SK-N-SH (cell line): ENCODE measurements around the gene PSMB5. TPM values are rescaled to one million over a fixed set of nuclear protein-coding genes. Genes with fewer than 3 reads are reported as not detected.

ENCODE experiments used
- CTCF ChIA-PET: fragments of 300-600, 350-600 bp; formaldehyde crosslinking; extraction: SDS; loops from one replicate; lab custom pipeline; 2021; lab: Yijun Ruan, JAX
- POLR2A ChIA-PET: fragments of 350-600 bp; sonication (Branson Sonifier 250); formaldehyde crosslinking; extraction: SDS; loops from one replicate; lab custom pipeline; 2020; ENCODE audit warnings: antibody characterized with exemption, inconsistent platforms; lab: Yijun Ruan, JAX
- DNase-seq: peaks from one replicate; pipeline ENCODE4 v3.0.0; 2012
- H2AFZ ChIP-seq: fragments of 200-600 bp; sonication (generic); 2 replicates; pipeline ENCODE4 v1.8.1; 2016; ENCODE audit warnings: antibody characterized with exemption, mild to moderate bottlenecking, low read depth
- H3F3A ChIP-seq: fragments of 200-600 bp; sonication (generic); replicated peaks from 2 replicates; pipeline ENCODE3; 2016; ENCODE audit warnings: antibody characterized with exemption, mild to moderate bottlenecking; ENCODE audit not compliant: insufficient read depth
- H3K27ac ChIP-seq, 2 experiments: fragments of 200-500 bp in 1 of 2; fragments of 200-600 bp in 1 of 2; sonication (Bioruptor generic) in 1 of 2; sonication (generic), shearing (Covaris generic) in 1 of 2; 2 replicates each; pipeline versions ENCODE4 v1.5.1 to v1.6.1; 2014 to 2016; ENCODE audit warnings: low read depth in 2 of 2, inconsistent platforms in 1 of 2, low read length in 1 of 2, mild to moderate bottlenecking in 1 of 2, mixed read lengths in 1 of 2
- H3K27me3 ChIP-seq: fragments of 200-600 bp; sonication (generic), shearing (Covaris generic); 2 replicates; pipeline ENCODE4 v1.6.1; 2016; ENCODE audit warnings: mixed run types; ENCODE audit not compliant: insufficient read depth
- H3K36me3 ChIP-seq, 2 experiments: fragments of 200-500 bp in 1 of 2; fragments of 200-600 bp in 1 of 2; sonication (Bioruptor generic) in 1 of 2; sonication (generic) in 1 of 2; replicated peaks in 1 of 2; 2 replicates each; pipeline versions ENCODE3 to v1.5.1; 2014 to 2016; ENCODE audit warnings: low read length in 1 of 2, mild to moderate bottlenecking in 1 of 2; ENCODE audit not compliant: insufficient read depth in 2 of 2, control insufficient read depth in 1 of 2
- H3K4me1 ChIP-seq, 2 experiments: fragments of 200-500 bp in 1 of 2; fragments of 200-600 bp in 1 of 2; sonication (Bioruptor generic) in 1 of 2; sonication (generic), shearing (Covaris generic) in 1 of 2; 2 replicates each; pipeline versions ENCODE4 v1.5.1 to v1.6.1; 2014 to 2016; ENCODE audit warnings: low read depth in 1 of 2, low read length in 1 of 2, mixed run types in 1 of 2; ENCODE audit not compliant: insufficient read depth in 2 of 2, control insufficient read depth in 1 of 2
- H3K4me2 ChIP-seq: fragments of 200-600 bp; sonication (generic), shearing (Covaris generic); 2 replicates; pipeline ENCODE4 v1.6.1; 2017; ENCODE audit warnings: mixed run types
- H3K4me3 ChIP-seq, 2 experiments: fragments of 200-500 bp in 1 of 2; fragments of 200-600 bp in 1 of 2; sonication (Bioruptor generic) in 1 of 2; sonication (generic), shearing (Covaris generic) in 1 of 2; 2 replicates each; pipeline versions ENCODE4 v1.5.1 to v1.8.1; 2014 to 2016; ENCODE audit warnings: low read depth in 2 of 2, inconsistent platforms in 1 of 2, low read length in 1 of 2, mild to moderate bottlenecking in 1 of 2, mixed read lengths in 1 of 2, moderate library complexity in 1 of 2
- H3K79me2 ChIP-seq: fragments of 200-600 bp; sonication (generic); 2 replicates; pipeline ENCODE4 v1.8.1; 2017; ENCODE audit warnings: mild to moderate bottlenecking; ENCODE audit not compliant: insufficient read depth
- H3K9ac ChIP-seq: fragments of 200-600 bp; sonication (generic); 2 replicates; pipeline ENCODE4 v1.6.1; 2017; ENCODE audit warnings: mixed run types
- H3K9me2 ChIP-seq: fragments of 200-600 bp; sonication (generic); 2 replicates; pipeline ENCODE4 v1.6.1; 2017; ENCODE audit warnings: mixed run types
- H3K9me3 ChIP-seq: fragments of 200-600 bp; sonication (generic); 2 replicates; pipeline ENCODE4 v1.6.1; 2017; ENCODE audit warnings: mixed run types, mild to moderate bottlenecking, moderate library complexity
- H4K20me1 ChIP-seq: fragments of 200-600 bp; sonication (generic); 2 replicates; pipeline ENCODE4 v1.6.1; 2017; ENCODE audit warnings: mild to moderate bottlenecking, mixed run types; ENCODE audit not compliant: insufficient read depth
- CHD2 ChIP-seq: fragments of 150-350 bp; IDR thresholded peaks from 2 replicates; pipeline ENCODE4 v1.6.1; 2018; ENCODE audit warnings: low read length; ENCODE audit not compliant: partially characterized antibody
- EZH2phosphoT487 ChIP-seq: fragments of 200-600 bp; sonication (generic); IDR thresholded peaks from 2 replicates; pipeline ENCODE4 v1.6.1; 2017; ENCODE audit warnings: low read depth, mixed run types, mild to moderate bottlenecking, antibody characterized with exemption, moderate library complexity, borderline replicate concordance
- REST ChIP-seq: IDR thresholded peaks from 2 replicates; pipeline ENCODE4 v1.6.1; 2012; ENCODE audit warnings: mild to moderate bottlenecking, low read depth, low read length, moderate library complexity
- SMC3 ChIP-seq: IDR thresholded peaks from 2 replicates; pipeline ENCODE4 v1.6.1; 2012; ENCODE audit warnings: low read depth, low read length, improper control_type of control experiment
- USF2 ChIP-seq: fragments of 150-350 bp; IDR thresholded peaks from 2 replicates; pipeline ENCODE4 v1.6.1; 2017; ENCODE audit warnings: antibody characterized with exemption, low read length, low read depth, borderline replicate concordance
- WGBS: methylation state at CpG from one replicate; pipeline ENCODE4 v1.1.6; 2017; ENCODE audit warnings: low lambda C conversion rate; 5-methylcytosine and 5-hydroxymethylcytosine counted together
- polyA plus RNA-seq, 3 experiments: library from polyadenylated mRNA; depleted of rRNA; stranded (reverse); fragments of >200 nt; gene quantifications; 2 replicates each; pipeline ENCODE4 v1.2.3, GENCODE V29; 2012
- TF ChIP-seq, protein P1 (sequence below): fragments of 150-350 bp; IDR thresholded peaks from 2 replicates; pipeline ENCODE4 v1.6.1; 2016; ENCODE audit warnings: mild to moderate bottlenecking, low read depth, low read length
- TF ChIP-seq, protein P2 (sequence below): IDR thresholded peaks from 2 replicates; pipeline ENCODE4 v1.4.0; 2012; ENCODE audit warnings: low read depth, borderline replicate concordance

PSMB5 gene
- polyA plus RNA-seq, 1 of the 3 experiments (the other 2 are of a cell fraction) = 337 TPM

GRCh38 chr14:23049011-23049410 lies 14.3 kb upstream of the PSMB5 start (continued):
- TF ChIP-seq CHD2 = no peak
- TF ChIP-seq, protein P1, sequence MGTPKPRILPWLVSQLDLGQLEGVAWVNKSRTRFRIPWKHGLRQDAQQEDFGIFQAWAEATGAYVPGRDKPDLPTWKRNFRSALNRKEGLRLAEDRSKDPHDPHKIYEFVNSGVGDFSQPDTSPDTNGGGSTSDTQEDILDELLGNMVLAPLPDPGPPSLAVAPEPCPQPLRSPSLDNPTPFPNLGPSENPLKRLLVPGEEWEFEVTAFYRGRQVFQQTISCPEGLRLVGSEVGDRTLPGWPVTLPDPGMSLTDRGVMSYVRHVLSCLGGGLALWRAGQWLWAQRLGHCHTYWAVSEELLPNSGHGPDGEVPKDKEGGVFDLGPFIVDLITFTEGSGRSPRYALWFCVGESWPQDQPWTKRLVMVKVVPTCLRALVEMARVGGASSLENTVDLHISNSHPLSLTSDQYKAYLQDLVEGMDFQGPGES = no peak
- no peak for TF ChIP-seq EZH2phosphoT487
- TF ChIP-seq, all 33 proteins: peak for 0

GRCh38 chr14:23047751-23048693 lies 13.3 kb upstream of the PSMB5 start:
- H3K36me3 ChIP-seq = peaks cover 0 to 5% of the 10 kb centered on the region in 2 experiments
- H3F3A ChIP-seq = peaks cover 7% of the 10 kb centered on the region
- DNase-seq = no peak
- no peak overlapping the region for H3K27ac ChIP-seq
- H3K4me2 ChIP-seq = no peak overlapping the region
- H3K4me1 ChIP-seq = peaks cover 0 to 11% of the 10 kb centered on the region in 2 experiments; a peak in 1 of 4 replicates
- H3K4me3 ChIP-seq = no peak overlapping the region
- no peaks in the 10 kb centered on the region for H3K9me3 ChIP-seq
- H3K79me2 ChIP-seq = no peaks in the 10 kb centered on the region
- CTCF ChIA-PET = interaction anchor here (1.5 to 33.1 kb wide), 3 partner anchors 9 to 60 kb away, joined by 5 to 1566 read pairs (median 10); partner anchors contain the start of gene AJUBA
- no peak overlapping the region for H3K9ac ChIP-seq
- POLR2A ChIA-PET = interaction anchor here (1.0 kb wide), 1 partner anchor 42 kb away, joined by 3 read pairs; no protein-coding TSS in a partner anchor
- H3K9me2 ChIP-seq = no peaks in the 10 kb centered on the region
- H2AFZ ChIP-seq = no peak overlapping the region
- H4K20me1 ChIP-seq = no peaks in the 10 kb centered on the region
- TF ChIP-seq REST (no peak), USF2 (no peak), SMC3 (no peak)
- TF ChIP-seq, protein P2, sequence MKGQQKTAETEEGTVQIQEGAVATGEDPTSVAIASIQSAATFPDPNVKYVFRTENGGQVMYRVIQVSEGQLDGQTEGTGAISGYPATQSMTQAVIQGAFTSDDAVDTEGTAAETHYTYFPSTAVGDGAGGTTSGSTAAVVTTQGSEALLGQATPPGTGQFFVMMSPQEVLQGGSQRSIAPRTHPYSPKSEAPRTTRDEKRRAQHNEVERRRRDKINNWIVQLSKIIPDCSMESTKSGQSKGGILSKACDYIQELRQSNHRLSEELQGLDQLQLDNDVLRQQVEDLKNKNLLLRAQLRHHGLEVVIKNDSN = no peak
- TF ChIP-seq, all 33 proteins: peak for 0
- WGBS = 96% methylated on average over 52 of the region's 85 CpGs
- H3K27me3 ChIP-seq = no peaks in the 10 kb centered on the region
